NK-92 treated with Interleukin-12 subunit alpha and Interleukin-12 subunit beta, amount 100 ng/mL, for 24 hours (cell line): ENCODE data around the gene DNASE1L3.
A peak's percentile ranks its signal among the peaks of the same experiment; 100 is the strongest.

ENCODE experiments used
- DNase-seq: peaks from one replicate; lab custom pipeline; 2025; lab: John Stamatoyannopoulos, UW

Gene DNASE1L3

GRCh38 chr3:58179235-58180098, 31.3 kb downstream of the DNASE1L3 start:
- DNase-seq = no peak

DNA sequence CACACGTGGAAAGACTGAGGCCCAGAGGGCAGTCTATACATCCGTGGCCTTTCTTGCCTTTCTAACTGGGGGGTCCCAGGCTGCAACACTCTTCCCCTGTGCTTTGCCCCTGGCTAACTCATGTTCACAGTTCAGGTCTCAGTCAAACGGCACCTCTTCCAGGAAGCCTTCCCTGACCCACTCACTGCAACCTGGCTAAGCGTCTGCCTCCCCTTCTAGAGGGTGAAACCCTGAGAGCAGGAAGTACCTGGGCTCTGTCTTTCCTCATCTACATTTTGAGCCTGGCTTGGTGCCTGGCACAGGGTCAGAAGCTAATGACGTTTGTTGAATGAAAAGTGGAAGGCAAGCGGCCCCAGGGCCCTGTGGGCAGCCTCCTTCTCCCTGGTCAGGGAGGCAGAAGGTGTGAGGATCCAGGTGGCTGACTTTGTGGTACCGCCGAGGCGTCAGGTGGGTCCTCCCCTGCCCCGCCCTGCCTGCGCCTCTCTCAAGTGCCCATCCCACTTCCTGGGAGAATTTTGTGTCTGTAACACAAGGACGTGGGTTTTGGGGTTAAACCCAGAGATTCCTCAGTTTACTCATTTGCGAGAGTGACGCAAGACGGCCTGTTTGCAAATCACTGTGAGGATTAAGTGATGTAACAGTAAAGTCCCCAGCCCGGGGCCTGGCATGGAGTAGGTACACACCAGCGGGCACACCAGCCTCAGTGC, 32.1 kb downstream of the DNASE1L3 start:
- no peak for DNase-seq

DNA sequence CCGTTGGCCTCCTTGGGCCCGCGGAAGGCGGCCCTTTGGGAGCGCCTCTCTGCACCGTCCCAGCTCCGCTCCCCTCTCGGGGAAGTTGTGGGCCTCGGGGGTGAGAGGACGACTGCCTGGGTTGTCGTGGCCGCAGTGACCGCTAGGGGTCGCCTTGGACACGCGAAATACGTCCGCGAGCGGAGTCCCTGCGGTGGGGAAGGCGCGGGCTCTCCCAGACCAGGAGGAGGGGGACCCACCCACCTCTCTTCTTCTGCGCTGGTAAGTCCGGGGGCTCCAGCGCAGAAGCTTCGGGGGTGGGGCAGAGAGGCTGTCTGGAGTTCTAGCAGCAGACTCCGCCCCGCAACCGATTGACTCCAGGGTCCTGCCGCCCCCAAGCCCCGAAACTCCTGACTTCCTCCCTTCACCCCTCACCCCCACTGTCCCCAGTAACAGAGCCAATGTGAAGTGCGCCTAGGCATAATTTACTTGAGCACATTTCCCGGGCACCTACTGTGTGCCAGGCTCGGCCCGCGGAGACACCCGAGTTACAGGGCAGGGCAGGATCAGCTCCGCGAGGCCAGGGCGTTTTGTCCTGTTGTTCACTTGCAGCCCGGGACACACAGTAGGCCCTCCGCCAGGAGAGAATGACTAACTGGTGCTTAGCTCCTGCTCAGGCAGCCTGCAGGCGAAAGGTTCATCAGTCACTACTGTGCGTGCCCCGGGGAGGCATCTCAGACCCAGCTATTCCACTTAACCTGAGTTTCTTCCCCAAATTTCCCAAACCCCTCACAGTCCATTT, 32.8 kb downstream of the DNASE1L3 start:
- peak; percentile 41 for DNase-seq

DNA sequence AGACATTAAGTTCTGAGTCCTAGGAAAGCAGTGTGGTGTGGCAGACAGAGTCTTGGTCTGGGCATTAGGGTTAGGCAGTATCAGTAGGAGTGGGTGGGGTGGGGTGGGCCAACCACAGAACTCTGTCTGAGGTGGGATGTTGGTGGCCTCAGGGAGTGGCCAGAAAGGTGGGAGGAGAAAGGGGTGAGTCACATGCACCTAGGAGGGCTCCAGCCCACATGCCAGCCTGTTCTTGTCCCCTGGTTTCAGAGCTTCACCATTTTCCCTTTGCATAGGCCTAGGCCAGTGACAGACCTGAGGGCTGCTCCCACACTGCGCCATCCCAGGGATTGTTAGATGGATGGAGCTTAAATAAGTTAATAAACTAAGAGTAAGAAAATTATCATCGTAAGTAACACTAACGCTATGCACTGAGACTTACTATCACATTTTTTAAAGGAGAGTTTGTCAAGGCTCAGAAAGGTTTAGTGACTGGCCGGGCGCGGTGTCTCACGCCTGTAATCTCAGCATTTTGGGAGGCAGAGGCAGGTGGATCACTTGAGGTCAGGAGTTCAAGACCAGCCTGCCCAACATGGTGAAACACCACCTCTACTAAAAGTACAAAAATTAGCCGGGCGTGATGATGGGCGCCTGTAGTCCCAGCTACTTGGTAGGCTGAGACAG, 33.8 kb downstream of the DNASE1L3 start:
- DNase-seq = no peak

DNA sequence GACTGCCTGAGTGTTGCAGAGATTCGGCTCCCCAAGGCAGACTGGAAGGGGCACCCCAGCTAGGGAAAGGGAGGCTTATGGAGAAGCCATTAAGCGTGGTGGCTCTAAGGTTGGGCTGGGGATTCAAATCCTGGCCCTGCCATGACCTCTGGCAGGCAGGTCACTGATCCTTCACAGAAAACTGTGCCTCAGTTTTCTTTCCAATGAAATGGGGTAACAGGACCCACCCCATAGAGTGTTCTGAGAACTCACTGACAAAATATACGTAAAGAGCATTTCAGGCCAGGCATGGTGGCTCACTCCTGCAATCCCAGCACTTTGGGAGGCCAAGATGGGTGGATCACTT, 34.6 kb downstream of the DNASE1L3 start:
- DNase-seq = no peak

DNA sequence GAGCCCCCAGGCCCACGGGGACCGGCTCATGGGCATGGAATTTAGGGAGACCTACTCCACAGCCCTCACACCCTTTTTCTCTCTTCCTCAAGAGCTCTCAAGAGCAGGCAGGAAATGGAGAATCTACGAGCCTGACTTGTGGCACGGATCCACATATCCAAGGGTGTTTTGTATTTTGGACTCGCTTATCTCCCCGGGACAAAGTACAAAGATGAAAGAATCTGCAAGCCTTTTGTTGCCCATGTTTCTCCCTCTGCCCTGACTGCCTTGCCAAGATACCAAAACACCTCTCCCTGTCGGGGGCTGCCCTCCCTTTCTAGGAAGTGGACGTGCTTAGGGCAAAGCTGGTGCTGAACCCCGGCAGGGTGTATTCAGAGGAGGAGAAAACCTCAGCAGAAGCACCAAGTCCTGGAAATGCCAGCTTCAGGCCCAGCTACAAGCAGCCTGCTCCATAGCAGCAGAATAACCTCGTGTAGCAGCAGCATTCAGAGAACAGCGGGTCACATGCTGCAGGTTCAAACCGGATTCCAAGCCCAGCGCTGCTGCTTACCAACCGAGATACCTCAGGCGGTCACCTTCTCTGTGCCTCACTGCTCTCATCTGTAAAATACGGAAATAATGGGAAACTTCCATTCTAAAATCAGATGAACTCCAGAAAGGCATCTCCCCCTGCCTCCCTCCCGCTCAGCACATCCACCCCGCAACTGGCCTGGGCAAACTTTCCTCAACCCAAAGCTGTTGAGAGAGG, 35.2 kb downstream of the DNASE1L3 start:
- DNase-seq = no peak

GRCh38 chr3:58175187-58175436, 35.7 kb downstream of the DNASE1L3 start:
- DNase-seq = no peak

GRCh38 chr3:58173669-58174398, 36.9 kb downstream of the DNASE1L3 start:
- DNase-seq = no peak

DNA sequence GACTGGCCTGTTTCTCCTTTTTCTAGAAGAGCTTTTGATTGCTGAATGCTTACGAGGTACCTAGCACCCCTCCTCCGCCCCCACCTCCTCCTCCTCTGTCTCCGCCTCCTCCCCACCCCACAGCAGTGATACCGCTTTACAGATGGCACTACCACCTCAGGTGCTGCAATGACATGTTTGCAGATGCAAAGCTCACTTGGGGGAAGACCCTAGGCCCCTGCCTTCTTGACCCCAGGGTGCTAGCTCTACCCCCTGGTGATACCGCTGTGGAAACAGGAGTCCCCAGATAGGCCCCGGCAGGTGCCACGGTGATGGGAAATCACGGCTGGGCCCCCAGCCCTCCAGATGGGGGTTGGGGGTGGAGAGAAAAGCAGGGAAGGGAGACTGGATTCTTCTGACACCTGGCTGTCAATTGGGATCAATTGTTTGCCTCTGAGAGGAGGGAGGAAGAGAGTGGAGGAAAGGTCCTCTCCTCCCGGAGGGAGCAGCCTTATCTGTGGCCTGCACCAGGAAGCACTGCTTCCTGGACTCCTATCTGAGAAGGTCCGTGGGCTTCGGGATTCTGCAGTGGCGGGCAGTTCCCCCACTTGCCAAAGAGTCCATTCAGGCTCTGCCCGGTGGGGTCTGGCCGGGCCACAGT, 37.6 kb downstream of the DNASE1L3 start:
- DNase-seq = no peak

DNA sequence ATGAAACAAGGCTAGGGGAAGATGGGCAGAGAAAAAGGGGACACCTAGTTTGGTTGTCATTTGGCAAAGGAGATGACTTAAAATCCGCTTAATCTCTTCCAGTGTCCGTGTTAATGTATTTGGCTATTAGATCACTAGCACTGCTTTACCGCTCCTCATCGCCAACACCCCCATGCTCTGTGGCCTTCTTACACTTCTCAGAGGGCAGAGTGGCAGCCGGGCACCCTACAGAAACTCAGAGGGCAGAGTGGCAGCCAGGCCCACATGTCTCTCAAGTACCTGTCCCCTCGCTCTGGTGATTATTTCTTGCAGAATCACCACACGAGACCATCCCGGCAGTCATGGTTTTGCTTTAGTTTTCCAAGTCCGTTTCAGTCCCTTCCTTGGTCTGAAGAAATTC, 39.6 kb downstream of the DNASE1L3 start:
- no peak for DNase-seq

DNA sequence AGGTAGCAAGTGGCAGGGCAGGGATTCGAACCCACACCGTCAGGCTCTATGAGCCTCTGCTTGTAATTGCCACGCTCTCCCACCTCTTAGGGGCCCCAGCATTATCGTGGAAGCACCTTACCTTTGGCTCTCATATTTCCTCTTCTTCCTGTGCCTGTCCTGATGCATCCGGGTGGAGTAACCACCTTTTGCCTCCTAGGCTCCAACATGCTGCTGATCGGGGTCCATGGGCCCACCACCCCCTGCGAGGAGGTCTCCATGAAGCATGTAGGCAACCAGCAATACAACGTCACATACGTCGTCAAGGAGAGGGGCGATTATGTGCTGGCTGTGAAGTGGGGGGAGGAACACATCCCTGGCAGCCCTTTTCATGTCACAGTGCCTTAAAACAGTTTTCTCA, 40.4 kb downstream of the DNASE1L3 start:
- DNase-seq = no peak

DNA sequence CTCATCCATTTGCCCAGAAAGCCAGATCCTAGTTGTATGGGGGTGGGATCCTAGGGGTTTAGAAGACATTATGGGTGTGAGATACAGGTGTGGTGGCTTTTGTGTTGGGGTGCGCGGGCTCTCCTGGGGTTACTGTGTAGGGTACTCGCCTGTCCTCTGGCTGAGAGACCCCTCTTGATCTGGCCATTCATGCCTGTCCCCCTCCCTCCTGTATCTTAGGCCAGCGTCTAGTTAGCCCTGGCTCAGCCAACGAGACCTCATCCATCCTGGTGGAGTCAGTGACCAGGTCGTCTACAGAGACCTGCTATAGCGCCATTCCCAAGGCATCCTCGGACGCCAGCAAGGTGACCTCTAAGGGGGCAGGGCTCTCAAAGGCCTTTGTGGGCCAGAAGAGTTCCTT, 41.4 kb downstream of the DNASE1L3 start:
- DNase-seq = no peak

GRCh38 chr3:58168498-58168897, 42.3 kb downstream of the DNASE1L3 start:
- DNase-seq = no peak

DNA sequence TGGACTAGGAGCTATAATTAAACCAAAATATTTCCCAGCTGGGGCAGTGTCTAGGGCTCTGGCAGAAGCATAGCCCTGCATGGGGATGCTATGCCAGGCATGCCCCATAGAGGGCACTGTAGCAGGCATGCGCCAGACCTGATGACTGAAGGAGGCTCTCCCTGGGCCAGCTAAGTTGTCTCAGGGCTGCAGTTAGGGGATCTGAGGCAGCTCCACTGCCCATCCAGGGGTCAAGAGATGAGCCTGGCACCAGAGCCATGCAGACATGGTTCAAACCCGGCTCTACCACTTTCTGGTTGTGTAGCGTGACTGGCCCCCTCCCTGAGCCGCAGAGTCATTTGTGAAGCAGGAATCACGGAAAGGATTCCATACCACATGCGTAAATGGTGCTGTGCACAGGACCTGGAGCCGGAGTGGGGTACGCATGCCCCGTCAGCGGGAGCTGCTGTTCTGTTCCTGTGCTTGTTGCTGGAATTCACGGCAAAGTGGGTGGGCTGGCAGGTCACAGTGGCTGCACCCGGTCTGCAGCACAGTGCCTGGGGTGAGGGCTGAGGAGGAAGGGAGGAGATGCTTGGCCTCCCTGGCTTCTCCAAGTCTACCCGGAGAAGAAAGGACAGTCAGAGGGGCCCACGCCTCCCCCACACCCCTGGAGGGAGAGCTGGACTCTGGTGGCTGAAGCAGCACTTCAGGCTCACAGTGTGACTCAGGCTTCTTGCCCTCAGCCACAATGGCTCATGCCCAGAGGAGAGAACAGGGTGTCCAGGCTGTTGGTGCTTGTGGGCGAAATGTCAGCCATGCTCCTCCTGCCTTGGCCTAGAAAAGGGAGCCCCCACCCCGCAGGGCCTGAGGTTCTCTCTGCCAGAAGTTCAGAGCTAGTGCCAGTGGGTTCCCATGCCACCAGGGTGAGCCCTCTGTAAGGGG, 43.1 kb downstream of the DNASE1L3 start:
- DNase-seq = peak; percentile 11

- DNase-seq = no peak
These were observed 45.6 kb downstream of the DNASE1L3 start for GRCh38 chr3:58164906-58165821.

DNA sequence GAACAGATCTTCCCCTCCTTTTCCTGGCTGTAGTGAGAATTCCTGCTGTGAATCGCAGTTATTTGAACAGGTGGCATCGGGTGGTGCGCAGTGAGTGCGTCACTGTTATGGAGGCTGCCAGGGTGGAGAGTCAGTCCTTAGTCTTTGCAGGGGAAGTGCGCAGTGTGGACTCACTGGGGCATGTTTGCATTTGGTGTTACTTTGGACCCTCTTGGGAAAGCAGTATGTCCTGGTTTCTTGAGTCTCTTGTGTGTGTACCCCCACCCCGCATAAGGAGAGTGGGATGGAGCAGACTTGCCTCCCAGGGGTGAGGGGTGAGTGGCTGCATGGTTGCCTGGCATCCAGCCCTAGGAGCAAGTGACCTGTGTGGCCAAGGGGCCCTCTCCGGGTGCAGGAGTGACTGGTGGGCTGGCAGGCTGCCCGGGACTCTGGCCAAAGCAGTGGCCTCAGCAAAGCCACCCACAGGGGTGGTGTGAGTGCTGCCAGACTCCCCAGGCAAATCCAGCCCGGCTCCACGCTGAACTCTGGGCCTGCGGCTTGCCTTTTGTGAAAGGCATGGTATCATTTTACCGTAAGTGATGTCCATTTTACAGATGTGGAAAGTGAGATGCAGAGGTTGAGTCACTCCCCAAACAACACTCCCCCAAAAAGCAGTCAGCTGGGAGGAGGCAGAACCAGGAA, 46.4 kb downstream of the DNASE1L3 start:
- DNase-seq = no peak

GRCh38 chr3:58163234-58163633, 47.5 kb downstream of the DNASE1L3 start:
- DNase-seq = no peak
